OCI-LY7 (cell line): Measurements from ENCODE around the gene SULF2. TPM values are rescaled to one million over a fixed set of nuclear protein-coding genes. Genes with fewer than 3 reads are reported as not detected.

Experiments used
- BruUV-seq: library from RNA; stranded (reverse); fragments of 400-500 nt; replicated peaks from 2 replicates; lab custom pipeline; 2021; lab: Mats Ljungman, UMichigan
- CTCF ChIA-PET: fragments of 300-600 bp; sonication (Branson Sonifier 250); formaldehyde crosslinking; loops from one replicate; lab custom pipeline; 2022; ENCODE audit warnings: antibody characterized with exemption; ENCODE audit not compliant: unreplicated experiment; lab: Charles Lee
- POLR2A ChIA-PET: fragments of 300-600 bp; sonication (Branson Sonifier 250); formaldehyde crosslinking; loops from one replicate; lab custom pipeline; 2022; ENCODE audit warnings: antibody characterized with exemption; lab: Charles Lee
- DNase-seq: peaks from one replicate; pipeline ENCODE4 v3.0.0-alpha.2; 2015; ENCODE audit warnings: low spot score
- H2AFZ ChIP-seq: fragments of 200-600 bp; sonication (generic), shearing (Covaris generic); 2 replicates; pipeline ENCODE4 v1.6.1; 2014; ENCODE audit warnings: mild to moderate bottlenecking, antibody characterized with exemption, low read length, moderate library complexity
- H3K27ac ChIP-seq: fragments of 200-600 bp; sonication (generic); 2 replicates; pipeline ENCODE4 v1.5.1; 2014; ENCODE audit warnings: mixed run types, low read depth, mild to moderate bottlenecking, moderate library complexity, low read length, inconsistent platforms; ENCODE audit not compliant: poor library complexity, severe bottlenecking
- H3K36me3 ChIP-seq: fragments of 200-600 bp; sonication (generic); 2 replicates; pipeline ENCODE4 v1.6.1; 2014; ENCODE audit warnings: mild to moderate bottlenecking, antibody characterized with exemption, low read length, moderate library complexity, mixed read lengths; ENCODE audit not compliant: insufficient read depth
- H3K4me1 ChIP-seq: fragments of 200-600 bp; sonication (generic); 2 replicates; pipeline ENCODE4 v1.5.1; 2014; ENCODE audit warnings: mild to moderate bottlenecking, low read length; ENCODE audit not compliant: insufficient read depth, poor library complexity, severe bottlenecking
- H3K4me2 ChIP-seq: fragments of 200-600 bp; sonication (generic); 2 replicates; pipeline ENCODE4 v1.6.1; 2014; ENCODE audit warnings: mild to moderate bottlenecking, low read length
- H3K4me3 ChIP-seq: fragments of 200-600 bp; sonication (generic); 2 replicates; pipeline ENCODE4 v1.5.1; 2014; ENCODE audit warnings: mild to moderate bottlenecking, low read depth, low read length; ENCODE audit not compliant: poor library complexity, severe bottlenecking
- H3K79me2 ChIP-seq: fragments of 200-600 bp; sonication (generic); 2 replicates; pipeline ENCODE4 v1.6.1; 2016; ENCODE audit warnings: low read depth, mild to moderate bottlenecking, low read length, moderate library complexity, mixed read lengths; ENCODE audit not compliant: insufficient read depth
- H3K9me2 ChIP-seq: fragments of 200-600 bp; sonication (generic); 2 replicates; pipeline ENCODE4 v1.6.1; 2016; ENCODE audit warnings: mild to moderate bottlenecking, low read length, mixed read lengths; ENCODE audit not compliant: insufficient read depth
- H3K9me3 ChIP-seq: fragments of 200-600 bp; sonication (generic); 2 replicates; pipeline ENCODE4 v1.6.1; 2014; ENCODE audit warnings: mild to moderate bottlenecking, mixed run types, low read length, mixed read lengths
- H4K20me1 ChIP-seq: fragments of 200-600 bp; sonication (generic); 2 replicates; pipeline ENCODE4 v1.6.1; 2014; ENCODE audit warnings: mild to moderate bottlenecking, antibody characterized with exemption, low read length, moderate library complexity, mixed read lengths; ENCODE audit not compliant: insufficient read depth
- CTCF ChIP-seq: fragments of 200-600 bp; sonication (generic); conservative IDR thresholded peaks from 2 replicates; pipeline ENCODE4 v1.5.1; 2014; ENCODE audit warnings: mild to moderate bottlenecking, antibody characterized with exemption, low read length, moderate library complexity, mixed read lengths
- EZH2phosphoT487 ChIP-seq: fragments of 200-600 bp; sonication (generic); IDR thresholded peaks from 2 replicates; pipeline ENCODE4 v1.6.1; 2018; ENCODE audit warnings: low read depth, borderline replicate concordance, mild to moderate bottlenecking, mixed run types, antibody characterized with exemption, low read length, moderate library complexity, mixed read lengths
- intact Hi-C: fragments of 100-400 bp; cut with micrococcal nuclease; formaldehyde crosslinking; loops from one replicate; pipeline ENCODE4 v1.10.0; 2022; ENCODE audit not compliant: unreplicated experiment
- total RNA-seq, 2 experiments: library from RNA; depleted of rRNA in 1 of 2; stranded (reverse); fragments of >200 nt in 1 of 2; shearing (Covaris generic) in 1 of 2; gene quantifications; 2 replicates each; pipeline ENCODE4 v1.2.3, GENCODE V29; 2014 to 2022

Gene SULF2
- total RNA-seq, 2 experiments from 2014 or later, result 0.03 to 0.51 TPM

- Histone ChIP-seq H3K36me3 (no peaks in the 10 kb centered on the region), H4K20me1 (no peaks in the 10 kb centered on the region), H3K4me1 (peaks cover 6% of the 10 kb centered on the region), H3K4me2 (no peak overlapping the region), H3K79me2 (no peaks in the 10 kb centered on the region), H2AFZ (no peak overlapping the region), H3K9me3 (no peaks in the 10 kb centered on the region), H3K27ac (no peak overlapping the region), H3K4me3 (no peak overlapping the region), H3K9me2 (no peaks in the 10 kb centered on the region)
- intact Hi-C loops, result no loop called here
- POLR2A ChIA-PET, result no interaction called here
- DNase-seq, result no peak
- no peak for TF ChIP-seq EZH2phosphoT487
- no peak for TF ChIP-seq CTCF
- no TSS peak for BruUV-seq
- CTCF ChIA-PET, result no interaction called here
Measured at GRCh38 chr20:47694021-47694818, 91.1 kb downstream of the SULF2 start.

GRCh38 chr20:47691625-47692024 lies 93.7 kb downstream of the SULF2 start:
- peaks cover 6% of the 10 kb centered on the region for H3K4me1 ChIP-seq
- intact Hi-C loops, result no loop called here
- ChIA-PET CTCF (no interaction called here), POLR2A (no interaction called here)
- no peak overlapping the region for H3K4me2 ChIP-seq
- H3K36me3 ChIP-seq, result no peaks in the 10 kb centered on the region
- H3K27ac ChIP-seq, result no peak overlapping the region
- TF ChIP-seq CTCF, result no peak
- no peak for TF ChIP-seq EZH2phosphoT487
- BruUV-seq, result no TSS peak
- H3K9me2 ChIP-seq, result no peaks in the 10 kb centered on the region
- no peaks in the 10 kb centered on the region for H3K79me2 ChIP-seq
- no peak for DNase-seq
- H3K4me3 ChIP-seq, result no peak overlapping the region
- H2AFZ ChIP-seq, result no peak overlapping the region
- no peaks in the 10 kb centered on the region for H4K20me1 ChIP-seq
- no peaks in the 10 kb centered on the region for H3K9me3 ChIP-seq

- POLR2A ChIA-PET, result interaction anchor here (0.9 kb wide), 2 partner anchors 9 to 56 kb away, joined by 3 read pairs; no protein-coding TSS in a partner anchor
- Histone ChIP-seq H3K4me3 (no peak overlapping the region), H4K20me1 (no peaks in the 10 kb centered on the region), H3K9me3 (no peaks in the 10 kb centered on the region), H3K36me3 (no peaks in the 10 kb centered on the region), H3K27ac (no peak overlapping the region), H3K79me2 (no peaks in the 10 kb centered on the region), H2AFZ (no peak overlapping the region), H3K4me1 (peaks cover 6% of the 10 kb centered on the region), H3K4me2 (no peak overlapping the region), H3K9me2 (no peaks in the 10 kb centered on the region)
- CTCF ChIA-PET, result no interaction called here
- no peak for TF ChIP-seq EZH2phosphoT487
- no peak for TF ChIP-seq CTCF
- no TSS peak for BruUV-seq
- intact Hi-C loops, result no loop called here
- no peak for DNase-seq
Measured at GRCh38 chr20:47689731-47690130, 95.5 kb downstream of the SULF2 start.
